WERI-Rb-1 (cell line): ENCODE data around the gene PRDM8.

Experiments used
- DNase-seq: peaks from one replicate; pipeline ENCODE4 v3.0.0-alpha.2; 2020
- H3K27ac ChIP-seq: fragments of 250-450 bp; sonication (Bioruptor Pico); 2 replicates; pipeline ENCODE4 v1.5.1; 2020; ENCODE audit warnings: mild to moderate bottlenecking, moderate library complexity
- H3K27me3 ChIP-seq: fragments of 250-450 bp; sonication (Bioruptor Pico); 2 replicates; pipeline ENCODE4 v1.5.1; 2021; ENCODE audit warnings: mild to moderate bottlenecking, low read depth, moderate library complexity; ENCODE audit not compliant: insufficient read depth, severe bottlenecking
- H3K36me3 ChIP-seq: fragments of 250-450 bp; sonication (Bioruptor Pico); 2 replicates; pipeline ENCODE4 v1.5.1; 2020; ENCODE audit warnings: mild to moderate bottlenecking, moderate library complexity
- H3K4me3 ChIP-seq: 2 replicates; pipeline ENCODE4 v1.5.1; 2011; ENCODE audit warnings: low read depth, mild to moderate bottlenecking, control low read depth, low read length
- H3K9me3 ChIP-seq: fragments of 250-450 bp; sonication (Bioruptor Pico); 2 replicates; pipeline ENCODE4 v1.5.1; 2021; ENCODE audit warnings: mild to moderate bottlenecking, moderate library complexity; ENCODE audit not compliant: severe bottlenecking
- CTCF ChIP-seq: IDR thresholded peaks from 2 replicates; pipeline ENCODE4 v1.5.1; 2011; ENCODE audit warnings: low read depth, mild to moderate bottlenecking, control low read depth, inconsistent platforms, low read length

The PRDM8 gene

GRCh38 chr4:80196922-80197573 lies at the start of gene PRDM8:
TSS of gene PRDM8 (plus strand) at chr4:80197503. CDS start at chr4:80200081, 2,578 bp downstream.
- Histone ChIP-seq H3K36me3 (peaks cover 36% of the 10 kb centered on the region), H3K4me3 (peak within 1 kb of the TSS; percentile 93), H3K27ac (peak within 1 kb of the TSS; percentile 86), H3K9me3 (no peaks in the 10 kb centered on the region), H3K27me3 (no peaks in the 10 kb centered on the region)
- no peak for TF ChIP-seq CTCF
- peak; percentile 92 for DNase-seq

- H3K9me3 ChIP-seq, result no peaks in the 10 kb centered on the region
- no peak overlapping the region for H3K27ac ChIP-seq
Measured at GRCh38 chr4:80150387-80151180, 46.7 kb upstream of the PRDM8 start.

GRCh38 chr4:80151981-80152380 lies 45.3 kb upstream of the PRDM8 start:
- Histone ChIP-seq H3K27me3 (no peaks in the 10 kb centered on the region), H3K27ac (no peak overlapping the region), H3K36me3 (no peaks in the 10 kb centered on the region), H3K4me3 (no peak overlapping the region), H3K9me3 (no peaks in the 10 kb centered on the region)
- no peak for TF ChIP-seq CTCF
- DNase-seq, result no peak

More at GRCh38 chr4:80150387-80151180, 46.7 kb upstream of the PRDM8 start:
- no peak for DNase-seq
- H3K36me3 ChIP-seq, result no peaks in the 10 kb centered on the region
- H3K27me3 ChIP-seq, result no peaks in the 10 kb centered on the region
- TF ChIP-seq CTCF, result no peak
- no peak overlapping the region for H3K4me3 ChIP-seq

DNA sequence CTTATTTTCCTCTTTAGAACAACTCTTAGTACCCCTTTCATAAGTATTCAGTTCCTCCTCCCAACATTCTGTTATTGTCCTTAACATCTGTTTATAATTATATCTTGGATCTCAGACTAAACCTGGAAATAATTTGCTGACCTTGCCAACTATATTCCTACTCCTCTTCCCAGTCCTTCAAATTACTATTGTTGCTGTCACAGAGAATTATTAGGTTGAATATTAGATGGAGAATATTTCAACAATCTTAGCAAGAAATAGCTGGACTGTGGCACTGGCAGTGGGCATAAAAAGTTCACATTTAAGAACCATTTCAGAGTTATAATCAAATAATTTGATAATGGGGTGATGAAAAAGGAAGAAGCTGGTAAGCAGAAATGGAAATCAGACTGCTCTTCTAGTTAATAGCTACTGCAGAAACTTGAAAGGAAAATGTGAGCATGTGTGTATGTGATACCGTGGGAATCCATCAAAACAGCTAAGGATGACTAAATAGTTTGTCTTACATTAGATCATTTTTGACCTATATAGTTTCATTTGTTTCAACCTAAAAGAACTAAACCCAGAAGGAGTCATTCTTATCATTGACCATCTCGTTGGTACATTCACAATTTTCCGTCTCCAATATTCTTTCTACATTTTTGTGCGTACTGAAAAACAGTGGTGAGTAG lies 43.3 kb upstream of the PRDM8 start:
- Histone ChIP-seq H3K27me3 (no peaks in the 10 kb centered on the region), H3K27ac (no peak overlapping the region), H3K9me3 (no peaks in the 10 kb centered on the region), H3K4me3 (no peak overlapping the region), H3K36me3 (no peaks in the 10 kb centered on the region)
- no peak for TF ChIP-seq CTCF
- no peak for DNase-seq

DNA sequence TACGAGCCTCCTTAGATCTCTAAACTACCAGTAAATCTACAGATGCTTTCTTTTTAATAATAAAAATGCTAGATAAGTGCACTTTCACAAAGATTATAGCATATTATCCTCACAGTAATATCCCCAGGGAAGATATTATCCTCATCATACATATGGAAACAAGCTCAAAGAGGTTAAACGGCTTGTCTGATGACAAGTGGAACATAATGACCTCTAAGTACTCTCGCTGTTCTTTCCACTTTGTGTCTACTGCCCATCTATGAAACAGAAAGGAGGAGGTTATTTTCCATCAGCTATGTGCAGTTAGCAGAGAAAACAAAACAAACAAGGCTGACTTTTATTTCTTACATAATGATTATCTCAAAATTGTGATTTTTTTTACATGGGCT lies 42.8 kb upstream of the PRDM8 start:
- H3K27me3 ChIP-seq, result no peaks in the 10 kb centered on the region
- no peak for TF ChIP-seq CTCF
- no peak for DNase-seq
- H3K9me3 ChIP-seq, result no peaks in the 10 kb centered on the region
- H3K4me3 ChIP-seq, result no peak overlapping the region
- no peaks in the 10 kb centered on the region for H3K36me3 ChIP-seq
- H3K27ac ChIP-seq, result no peak overlapping the region
